ENCODE data around the gene GALNTL6. TPM values are rescaled to one million over a fixed set of nuclear protein-coding genes. Genes with fewer than 3 reads are reported as not detected.
"Not testable (repeated sequence)": the region's sequence is repeated elsewhere in the genome, so short reads cannot be mapped to it uniquely, and the experiment has no call there.

Gene GALNTL6
- total RNA-seq, 1 donor from 2014 or later = 0.34 TPM

DNA sequence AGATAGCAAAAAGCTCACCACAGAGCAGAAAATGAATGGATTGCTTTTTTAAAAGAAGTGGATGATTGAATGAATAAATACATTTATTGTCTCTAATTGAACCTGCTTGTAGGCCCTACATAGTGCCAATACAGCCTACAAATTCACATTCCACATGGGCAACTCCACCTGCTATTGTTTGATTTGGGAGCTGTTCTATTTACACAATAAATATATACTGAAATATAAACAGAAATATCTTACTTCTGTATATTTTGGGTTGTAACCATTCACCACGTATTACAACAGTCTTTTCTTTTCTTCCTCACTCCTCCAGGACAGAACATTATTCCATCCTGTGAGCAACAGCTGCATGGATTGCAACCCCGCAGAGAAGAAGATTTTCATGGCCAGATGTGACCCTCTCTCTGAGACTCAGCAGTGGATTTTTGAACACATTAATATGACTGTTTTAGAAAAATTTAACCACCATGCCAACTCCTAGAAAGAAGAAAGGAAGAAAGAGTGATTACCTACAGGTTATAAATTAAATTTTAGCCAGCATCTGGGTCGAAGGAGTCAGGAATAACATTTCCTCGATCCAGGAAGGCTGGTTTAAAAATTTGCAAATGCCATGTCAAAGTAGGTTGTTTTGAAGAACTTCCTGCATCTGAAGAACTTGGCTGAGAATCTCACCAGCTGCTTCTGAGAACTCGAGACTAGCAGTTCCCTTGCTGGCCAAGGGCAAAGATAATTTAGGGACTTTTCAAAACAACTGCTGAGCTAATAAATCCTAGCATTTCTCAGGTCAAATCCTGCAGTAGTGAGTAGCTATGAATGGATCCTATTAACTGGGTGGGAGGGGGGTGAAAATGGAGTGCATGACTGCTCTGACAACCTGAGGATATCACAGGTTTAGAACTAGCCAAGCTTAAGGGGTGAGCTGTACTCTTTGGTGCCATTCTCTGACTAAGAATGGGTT lies 1226.7 kb downstream of the GALNTL6 start:
- Mint-ChIP-seq H3K27me3 (ENCODE audit: unreplicated experiment) (peaks cover 2% of the 10 kb centered on the region), H3K4me3 (ENCODE audit: unreplicated experiment) (no peak overlapping the region), H3K36me3 (ENCODE audit: unreplicated experiment) (no peaks in the 10 kb centered on the region), H3K27ac (ENCODE audit: unreplicated experiment) (no peak overlapping the region), H3K9me3 (ENCODE audit: unreplicated experiment) (no peaks in the 10 kb centered on the region), H3K4me1 (ENCODE audit: low read depth, unreplicated experiment) (peaks cover 4% of the 10 kb centered on the region)
- DNase-seq = no peak
- TF ChIP-seq, protein P1, sequence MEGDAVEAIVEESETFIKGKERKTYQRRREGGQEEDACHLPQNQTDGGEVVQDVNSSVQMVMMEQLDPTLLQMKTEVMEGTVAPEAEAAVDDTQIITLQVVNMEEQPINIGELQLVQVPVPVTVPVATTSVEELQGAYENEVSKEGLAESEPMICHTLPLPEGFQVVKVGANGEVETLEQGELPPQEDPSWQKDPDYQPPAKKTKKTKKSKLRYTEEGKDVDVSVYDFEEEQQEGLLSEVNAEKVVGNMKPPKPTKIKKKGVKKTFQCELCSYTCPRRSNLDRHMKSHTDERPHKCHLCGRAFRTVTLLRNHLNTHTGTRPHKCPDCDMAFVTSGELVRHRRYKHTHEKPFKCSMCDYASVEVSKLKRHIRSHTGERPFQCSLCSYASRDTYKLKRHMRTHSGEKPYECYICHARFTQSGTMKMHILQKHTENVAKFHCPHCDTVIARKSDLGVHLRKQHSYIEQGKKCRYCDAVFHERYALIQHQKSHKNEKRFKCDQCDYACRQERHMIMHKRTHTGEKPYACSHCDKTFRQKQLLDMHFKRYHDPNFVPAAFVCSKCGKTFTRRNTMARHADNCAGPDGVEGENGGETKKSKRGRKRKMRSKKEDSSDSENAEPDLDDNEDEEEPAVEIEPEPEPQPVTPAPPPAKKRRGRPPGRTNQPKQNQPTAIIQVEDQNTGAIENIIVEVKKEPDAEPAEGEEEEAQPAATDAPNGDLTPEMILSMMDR (IDR thresholded peaks at IDR 0.05; ENCODE audit: partially characterized antibody, unreplicated experiment) = no peak

DNA sequence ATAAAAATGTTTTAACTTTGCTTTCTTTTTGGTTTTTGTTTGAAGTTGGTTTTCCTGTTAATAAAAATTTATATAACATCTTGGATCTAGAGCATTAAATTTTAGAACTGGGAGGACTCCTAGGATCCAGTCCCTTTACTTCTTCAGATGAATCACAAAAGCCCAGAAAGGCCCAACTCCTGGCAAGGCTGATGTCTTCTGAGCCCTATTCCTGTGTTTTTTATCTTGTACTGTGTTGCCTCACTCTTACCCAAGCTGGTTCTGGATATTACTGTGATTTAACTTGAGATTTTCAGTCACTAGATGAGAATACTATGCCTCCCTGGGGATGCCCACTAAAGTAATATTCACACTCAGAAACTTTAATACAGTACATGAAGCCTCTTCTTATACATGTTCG lies 1228.3 kb downstream of the GALNTL6 start:
- Mint-ChIP-seq H3K27ac (ENCODE audit: unreplicated experiment) (no peak overlapping the region), H3K4me3 (ENCODE audit: unreplicated experiment) (no peak overlapping the region), H3K4me1 (ENCODE audit: low read depth, unreplicated experiment) (peaks cover 4% of the 10 kb centered on the region), H3K27me3 (ENCODE audit: unreplicated experiment) (peaks cover 2% of the 10 kb centered on the region), H3K36me3 (ENCODE audit: unreplicated experiment) (no peaks in the 10 kb centered on the region), H3K9me3 (ENCODE audit: unreplicated experiment) (no peaks in the 10 kb centered on the region)
- TF ChIP-seq, protein P1 (IDR thresholded peaks at IDR 0.05; ENCODE audit: partially characterized antibody, unreplicated experiment) = no peak
- DNase-seq = no peak

DNA sequence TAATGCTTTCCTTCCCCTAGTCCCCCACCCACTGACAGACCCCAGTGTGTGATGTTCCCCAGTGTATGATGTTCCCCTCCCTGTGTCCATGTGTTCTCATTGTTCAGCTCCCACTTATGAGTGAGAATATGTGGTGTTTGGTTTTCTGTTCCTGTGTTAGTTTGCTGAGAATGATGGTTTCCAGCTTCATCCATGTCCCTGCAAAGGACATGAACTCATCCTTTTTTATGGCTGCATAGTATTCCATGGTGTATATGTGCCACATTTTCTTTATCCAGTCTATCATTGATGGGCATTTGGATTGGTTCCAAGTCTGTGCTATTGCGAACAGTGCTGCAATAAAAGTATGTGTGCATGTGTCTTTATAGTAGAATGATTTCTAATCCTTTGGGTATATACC lies 1228.9 kb downstream of the GALNTL6 start:
- not testable (repeated sequence) for H3K36me3 Mint-ChIP-seq (ENCODE audit: unreplicated experiment); H3K4me1 Mint-ChIP-seq (ENCODE audit: low read depth, unreplicated experiment)

DNA sequence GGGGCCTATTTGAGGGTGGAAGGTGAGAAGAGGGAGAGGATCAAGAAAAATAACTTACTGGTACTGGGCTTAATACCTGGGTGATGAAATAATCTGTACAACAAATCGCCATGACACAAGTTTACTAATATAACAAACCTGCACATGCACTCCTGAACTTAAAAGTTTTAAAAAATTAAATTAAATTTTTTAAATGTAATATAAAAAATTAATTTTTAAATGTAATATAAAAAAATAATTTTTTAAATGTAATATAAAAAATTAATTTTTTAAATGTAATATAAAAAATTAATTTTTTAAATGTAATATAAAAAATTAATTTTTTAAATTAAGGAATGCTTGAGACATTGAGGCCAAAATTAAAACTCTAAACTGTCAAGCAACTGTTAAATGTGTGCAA lies 1231.1 kb downstream of the GALNTL6 start:
- Mint-ChIP-seq H3K4me3 (ENCODE audit: unreplicated experiment) (no peak overlapping the region), H3K4me1 (ENCODE audit: low read depth, unreplicated experiment) (peaks cover 1% of the 10 kb centered on the region)
- no peak for DNase-seq

More for the DNA sequence above, 1228.9 kb downstream of the GALNTL6 start:
- H3K9me3 Mint-ChIP-seq (ENCODE audit: unreplicated experiment); DNase-seq; H3K27me3 Mint-ChIP-seq (ENCODE audit: unreplicated experiment); H3K4me3 Mint-ChIP-seq (ENCODE audit: unreplicated experiment); H3K27ac Mint-ChIP-seq (ENCODE audit: unreplicated experiment): not testable (repeated sequence)

DNA sequence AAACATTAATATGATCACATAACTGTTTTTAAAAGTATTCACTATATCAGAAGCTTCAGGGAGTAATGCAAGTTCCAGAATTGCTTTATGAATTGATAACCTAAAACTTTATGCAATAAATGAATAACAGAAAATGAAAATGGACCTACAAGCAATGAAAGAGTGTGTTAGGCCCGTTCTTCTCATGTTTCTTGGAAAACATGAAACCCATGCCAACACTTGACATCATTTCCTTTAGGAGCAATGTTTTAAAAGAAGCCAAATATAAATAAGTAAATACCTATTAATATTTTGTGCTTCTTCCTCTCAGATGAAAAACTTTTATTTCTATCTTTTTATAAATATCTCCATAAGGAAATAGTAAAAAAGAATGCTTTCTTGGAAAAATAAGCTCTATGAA lies 1232.4 kb downstream of the GALNTL6 start:
- DNase-seq = no peak
- no peaks in the 10 kb centered on the region for H3K27me3 Mint-ChIP-seq (ENCODE audit: unreplicated experiment)
- peaks cover 1% of the 10 kb centered on the region for H3K4me1 Mint-ChIP-seq (ENCODE audit: low read depth, unreplicated experiment)
- TF ChIP-seq, protein P1 (IDR thresholded peaks at IDR 0.05; ENCODE audit: partially characterized antibody, unreplicated experiment) = no peak
- H3K4me3 Mint-ChIP-seq (ENCODE audit: unreplicated experiment) = no peak overlapping the region
- H3K27ac Mint-ChIP-seq (ENCODE audit: unreplicated experiment) = no peak overlapping the region
- no peaks in the 10 kb centered on the region for H3K9me3 Mint-ChIP-seq (ENCODE audit: unreplicated experiment)
- no peaks in the 10 kb centered on the region for H3K36me3 Mint-ChIP-seq (ENCODE audit: unreplicated experiment)

More for the DNA sequence above, 1231.1 kb downstream of the GALNTL6 start:
- no peaks in the 10 kb centered on the region for H3K36me3 Mint-ChIP-seq (ENCODE audit: unreplicated experiment)
- H3K27me3 Mint-ChIP-seq (ENCODE audit: unreplicated experiment) = no peaks in the 10 kb centered on the region
- no peak overlapping the region for H3K27ac Mint-ChIP-seq (ENCODE audit: unreplicated experiment)
- TF ChIP-seq, protein P1 (IDR thresholded peaks at IDR 0.05; ENCODE audit: partially characterized antibody, unreplicated experiment) = no peak
- H3K9me3 Mint-ChIP-seq (ENCODE audit: unreplicated experiment) = no peaks in the 10 kb centered on the region

Data from glutamatergic neuron (in vitro differentiated cells).